Measurements from ENCODE around the gene UBE2QL1.

The UBE2QL1 gene

DNA sequence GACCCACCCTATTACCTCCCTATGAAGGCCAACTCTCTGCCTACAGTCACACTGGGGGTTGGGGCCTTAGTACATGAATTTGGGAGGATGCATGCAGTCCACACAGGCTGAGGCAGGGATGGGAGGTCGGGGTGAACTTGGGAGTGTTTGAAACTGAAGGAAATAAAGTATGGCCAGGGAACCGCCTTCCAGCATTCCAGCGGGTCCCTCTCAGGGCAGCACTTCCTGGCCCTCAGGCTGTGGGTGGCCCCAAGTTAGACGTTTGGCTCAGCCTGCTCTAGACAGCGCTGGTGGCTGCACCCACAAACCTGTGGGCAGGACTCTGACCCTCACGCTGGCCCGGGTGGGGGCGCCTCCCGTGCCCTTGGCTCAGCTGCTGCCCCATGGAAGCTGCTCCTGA is 74.3 kb downstream of the UBE2QL1 start:
- Histone ChIP-seq H3K27me3 (ENCODE audit: low read depth, low read length) (no peaks in the 10 kb centered on the region), H3K9me3 (ENCODE audit: control insufficient read depth in 1 of 2, low read length in 2 of 2) (no peaks in the 10 kb centered on the region), H3K4me3 (ENCODE audit: low read depth in 1 of 2, low read length in 2 of 2) (no peak overlapping the region), H3K36me3 (ENCODE audit: control insufficient read depth in 1 of 2, insufficient read depth in 2 of 2, low read length in 2 of 2) (no peaks in the 10 kb centered on the region), H3K27ac (ENCODE audit: low read length) (no peak overlapping the region), H3K4me1 (ENCODE audit: control insufficient read depth in 1 of 2, insufficient read depth in 2 of 2, low read length in 2 of 2) (no peaks in the 10 kb centered on the region)

DNA sequence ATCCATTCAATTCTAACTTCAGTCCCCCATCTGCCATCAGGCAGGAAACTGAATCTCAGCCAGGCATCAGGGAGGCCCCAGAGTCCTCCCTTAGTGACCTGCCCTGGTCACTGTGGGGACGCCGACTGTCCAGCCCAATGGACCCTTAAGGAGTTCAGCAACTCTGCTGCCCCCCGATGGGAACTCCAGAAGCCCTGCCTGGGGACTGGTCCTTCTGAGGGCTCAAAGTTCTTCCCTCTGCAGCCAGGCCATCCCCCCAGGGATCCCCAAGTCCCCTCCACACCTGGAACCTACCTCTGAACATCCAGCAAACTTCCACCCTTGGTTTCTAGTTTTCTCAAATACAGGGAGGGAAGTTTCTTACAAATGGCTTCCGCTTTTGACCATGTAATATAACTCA is 76.8 kb downstream of the UBE2QL1 start:
- no peaks in the 10 kb centered on the region for H3K9me3 ChIP-seq (ENCODE audit: control insufficient read depth in 1 of 2, low read length in 2 of 2)
- no peaks in the 10 kb centered on the region for H3K36me3 ChIP-seq (ENCODE audit: control insufficient read depth in 1 of 2, insufficient read depth in 2 of 2, low read length in 2 of 2)
- H3K4me3 ChIP-seq (ENCODE audit: low read depth in 1 of 2, low read length in 2 of 2) = no peak overlapping the region
- H3K4me1 ChIP-seq (ENCODE audit: control insufficient read depth in 1 of 2, insufficient read depth in 2 of 2, low read length in 2 of 2) = no peaks in the 10 kb centered on the region
- H3K27me3 ChIP-seq (ENCODE audit: low read depth, low read length) = no peaks in the 10 kb centered on the region
- no peak overlapping the region for H3K27ac ChIP-seq (ENCODE audit: low read length)

DNA sequence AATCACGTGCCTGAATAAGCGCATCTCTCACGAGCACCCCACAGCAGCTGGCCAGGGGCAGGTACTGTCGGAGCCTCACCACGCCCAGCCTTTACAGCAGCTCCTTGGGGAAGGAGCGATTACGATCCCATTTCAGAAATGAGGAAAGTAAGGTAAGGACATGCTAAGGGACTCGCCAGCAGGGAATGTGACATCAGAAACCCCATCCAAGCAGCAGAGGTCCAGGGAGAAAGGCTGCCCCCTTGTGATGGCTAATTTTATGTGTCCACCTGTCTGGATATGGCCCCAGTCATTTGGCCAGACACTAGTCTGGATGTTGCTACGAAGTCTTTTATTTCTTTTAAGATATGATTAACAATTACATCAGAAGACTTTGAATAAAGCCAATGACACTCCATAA is 77.3 kb downstream of the UBE2QL1 start:
- Histone ChIP-seq H3K4me1 (ENCODE audit: control insufficient read depth in 1 of 2, insufficient read depth in 2 of 2, low read length in 2 of 2) (no peaks in the 10 kb centered on the region), H3K9me3 (ENCODE audit: control insufficient read depth in 1 of 2, low read length in 2 of 2) (no peaks in the 10 kb centered on the region), H3K4me3 (ENCODE audit: low read depth in 1 of 2, low read length in 2 of 2) (no peak overlapping the region), H3K36me3 (ENCODE audit: control insufficient read depth in 1 of 2, insufficient read depth in 2 of 2, low read length in 2 of 2) (no peaks in the 10 kb centered on the region), H3K27me3 (ENCODE audit: low read depth, low read length) (no peaks in the 10 kb centered on the region), H3K27ac (ENCODE audit: low read length) (no peak overlapping the region)

DNA sequence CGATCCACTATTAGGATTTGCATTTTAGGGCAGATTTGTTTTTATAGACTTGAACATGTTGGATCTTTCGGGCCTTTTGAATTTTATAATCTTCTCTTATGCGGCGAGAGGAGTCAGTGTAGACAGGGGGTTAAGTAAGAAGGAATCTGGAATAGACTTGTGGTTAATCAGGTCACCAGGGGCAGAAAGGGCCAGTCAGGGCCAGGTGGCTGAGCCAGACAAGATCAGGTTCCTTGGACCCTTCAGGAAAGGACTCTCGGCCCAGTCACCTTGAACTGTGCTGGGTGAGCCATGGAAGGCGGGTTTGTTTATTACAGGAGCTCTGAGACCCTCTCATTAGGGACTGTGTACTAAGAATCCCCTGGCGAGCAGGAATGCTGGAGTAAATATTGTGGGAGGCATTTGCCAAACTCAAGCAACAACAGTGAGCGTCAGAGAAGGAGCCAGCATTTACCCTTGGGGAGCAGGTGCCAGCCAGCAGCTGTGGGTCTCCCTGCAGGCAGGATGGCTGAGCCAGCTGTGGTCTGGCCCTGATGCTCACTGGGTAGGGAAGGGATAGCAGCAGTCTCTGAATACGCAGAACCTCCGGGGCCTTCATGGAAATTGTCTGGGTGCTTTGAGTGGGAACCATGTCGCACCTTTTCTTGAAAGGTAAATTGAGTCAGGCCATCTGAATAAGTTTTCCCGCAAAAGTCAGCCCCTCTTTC is 79.2 kb downstream of the UBE2QL1 start:
- H3K27me3 ChIP-seq (ENCODE audit: low read depth, low read length) = no peaks in the 10 kb centered on the region
- H3K36me3 ChIP-seq (ENCODE audit: control insufficient read depth in 1 of 2, insufficient read depth in 2 of 2, low read length in 2 of 2) = no peaks in the 10 kb centered on the region
- no peaks in the 10 kb centered on the region for H3K9me3 ChIP-seq (ENCODE audit: control insufficient read depth in 1 of 2, low read length in 2 of 2)
- no peak overlapping the region for H3K27ac ChIP-seq (ENCODE audit: low read length)
- H3K4me3 ChIP-seq (ENCODE audit: low read depth in 1 of 2, low read length in 2 of 2) = no peak overlapping the region
- no peaks in the 10 kb centered on the region for H3K4me1 ChIP-seq (ENCODE audit: control insufficient read depth in 1 of 2, insufficient read depth in 2 of 2, low read length in 2 of 2)

DNA sequence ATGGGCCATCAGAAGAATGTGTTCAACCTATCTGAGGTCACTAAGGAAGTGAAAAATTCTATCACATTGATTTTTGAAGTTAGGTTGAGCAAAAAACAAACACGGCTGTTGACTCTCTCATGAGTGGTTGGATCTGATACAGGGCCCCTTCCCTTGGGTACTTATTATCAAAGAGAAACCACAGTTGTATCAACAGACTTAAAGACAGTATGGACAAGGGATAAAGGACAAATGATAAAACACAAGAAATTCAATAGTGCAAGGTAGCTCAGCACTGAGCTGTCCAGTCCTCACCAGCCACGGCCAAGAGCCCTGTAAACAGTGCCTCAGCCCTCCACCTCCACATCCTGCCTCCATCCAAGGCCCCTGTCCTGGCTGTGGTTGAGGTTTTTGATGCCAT is 86.9 kb downstream of the UBE2QL1 start:
- no peak overlapping the region for H3K4me3 ChIP-seq (ENCODE audit: low read depth in 1 of 2, low read length in 2 of 2)
- no peaks in the 10 kb centered on the region for H3K9me3 ChIP-seq (ENCODE audit: control insufficient read depth in 1 of 2, low read length in 2 of 2)
- no peak overlapping the region for H3K27ac ChIP-seq (ENCODE audit: low read length)
- no peaks in the 10 kb centered on the region for H3K27me3 ChIP-seq (ENCODE audit: low read depth, low read length)
- peaks cover 0 to under 1% of the 10 kb centered on the region in 2 donors for H3K4me1 ChIP-seq (ENCODE audit: control insufficient read depth in 1 of 2, insufficient read depth in 2 of 2, low read length in 2 of 2)
- no peaks in the 10 kb centered on the region for H3K36me3 ChIP-seq (ENCODE audit: control insufficient read depth in 1 of 2, insufficient read depth in 2 of 2, low read length in 2 of 2)

DNA sequence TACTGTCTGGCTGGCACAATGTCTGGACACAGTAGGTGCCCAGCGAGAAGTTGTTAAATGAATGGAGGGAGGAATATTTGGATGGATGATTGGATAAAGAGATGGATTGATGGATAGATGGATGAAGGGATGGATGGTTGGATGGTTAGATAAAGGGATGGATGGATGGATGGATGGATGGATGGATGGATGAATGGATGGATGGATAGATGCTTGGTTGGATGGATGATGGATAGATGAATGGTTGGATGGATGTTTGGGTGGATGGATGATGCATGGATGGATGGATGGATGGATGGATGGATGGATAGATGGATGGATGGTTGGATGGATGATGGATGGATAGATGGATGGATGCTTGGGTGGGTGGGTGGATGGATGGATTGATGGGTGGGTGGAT is 90.4 kb downstream of the UBE2QL1 start:
- H3K27ac ChIP-seq (ENCODE audit: low read length) = no peak overlapping the region
- H3K27me3 ChIP-seq (ENCODE audit: low read depth, low read length) = no peaks in the 10 kb centered on the region
- H3K9me3 ChIP-seq (ENCODE audit: control insufficient read depth in 1 of 2, low read length in 2 of 2) = no peaks in the 10 kb centered on the region
- no peak overlapping the region for H3K4me3 ChIP-seq (ENCODE audit: low read depth in 1 of 2, low read length in 2 of 2)
- H3K4me1 ChIP-seq (ENCODE audit: control insufficient read depth in 1 of 2, insufficient read depth in 2 of 2, low read length in 2 of 2) = peaks cover 0 to 4% of the 10 kb centered on the region in 2 donors
- H3K36me3 ChIP-seq (ENCODE audit: control insufficient read depth in 1 of 2, insufficient read depth in 2 of 2, low read length in 2 of 2) = no peaks in the 10 kb centered on the region

DNA sequence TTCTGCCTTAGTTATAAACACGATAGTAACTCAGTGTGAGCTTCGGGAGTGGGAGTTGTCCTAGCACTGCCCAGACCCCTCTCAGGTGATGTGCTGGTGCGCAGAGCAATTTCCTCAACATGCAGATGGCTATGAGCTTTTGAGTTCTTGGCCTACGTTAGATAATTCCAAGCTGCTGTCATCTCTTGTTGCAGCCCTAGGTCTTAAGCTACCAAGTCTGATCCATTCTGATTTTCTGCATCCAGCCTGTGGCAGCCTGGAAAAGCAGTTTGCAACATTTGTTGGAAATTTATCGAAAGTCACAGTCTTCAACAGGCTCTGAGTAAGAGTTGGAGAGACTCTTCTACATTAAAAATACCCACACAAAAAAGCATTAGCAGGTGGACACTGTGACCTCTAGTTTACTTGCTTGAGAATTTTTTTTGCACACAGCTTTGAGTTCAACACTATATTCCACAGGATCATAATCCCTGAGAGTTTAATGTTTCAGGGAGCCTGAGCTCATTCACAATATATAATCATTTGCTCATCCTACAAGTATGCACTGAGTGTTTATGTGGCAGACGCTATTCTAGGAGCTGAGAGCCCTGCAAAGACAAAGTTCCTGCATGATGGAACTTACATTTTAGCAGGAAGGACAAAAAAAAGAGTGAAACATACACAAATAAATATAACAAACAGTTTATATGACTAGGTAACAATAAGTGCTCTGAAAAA is 91.6 kb downstream of the UBE2QL1 start:
- no peaks in the 10 kb centered on the region for H3K27me3 ChIP-seq (ENCODE audit: low read depth, low read length)
- no peaks in the 10 kb centered on the region for H3K9me3 ChIP-seq (ENCODE audit: control insufficient read depth in 1 of 2, low read length in 2 of 2)
- H3K27ac ChIP-seq (ENCODE audit: low read length) = no peak overlapping the region
- no peak overlapping the region for H3K4me3 ChIP-seq (ENCODE audit: low read depth in 1 of 2, low read length in 2 of 2)
- H3K4me1 ChIP-seq (ENCODE audit: control insufficient read depth in 1 of 2, insufficient read depth in 2 of 2, low read length in 2 of 2) = peaks cover 0 to 4% of the 10 kb centered on the region in 2 donors
- H3K36me3 ChIP-seq (ENCODE audit: control insufficient read depth in 1 of 2, insufficient read depth in 2 of 2, low read length in 2 of 2) = no peaks in the 10 kb centered on the region

DNA sequence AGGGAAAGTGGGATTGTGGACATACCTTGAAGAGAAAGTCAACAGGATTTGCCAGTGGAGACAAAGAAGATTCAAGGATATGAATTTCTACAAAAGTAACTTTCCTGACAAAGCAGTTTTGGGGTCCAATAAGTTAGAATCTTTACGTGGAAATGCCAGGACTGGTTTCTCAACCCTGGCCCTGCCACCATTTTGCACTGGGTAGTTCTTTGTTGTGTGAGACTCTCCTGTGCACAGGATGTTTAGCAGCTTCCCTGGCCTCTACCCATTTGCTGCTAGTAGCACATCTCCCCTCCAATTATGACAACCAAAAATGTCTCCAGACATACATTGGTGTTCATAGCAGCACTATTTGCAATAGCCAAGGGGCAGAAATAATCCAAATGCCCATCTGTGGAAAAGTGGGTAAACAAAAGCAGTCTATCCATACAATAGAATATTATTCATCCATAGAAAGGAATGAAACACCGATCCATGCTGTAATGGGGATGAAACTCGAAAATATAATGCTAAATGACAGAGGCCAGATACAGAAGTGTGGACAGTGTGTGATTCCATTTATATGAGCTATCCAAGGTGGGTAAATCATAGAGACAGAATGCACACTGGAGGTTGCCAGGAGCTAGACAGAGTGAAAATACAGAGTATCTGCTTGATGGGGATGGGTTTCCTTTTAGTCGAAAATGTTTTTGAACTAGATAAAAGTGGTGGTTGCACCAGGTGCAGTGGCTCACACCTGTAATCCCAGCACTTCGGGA is 92.8 kb downstream of the UBE2QL1 start:
- H3K4me1 ChIP-seq (ENCODE audit: control insufficient read depth in 1 of 2, insufficient read depth in 2 of 2, low read length in 2 of 2) = peaks cover 0 to 4% of the 10 kb centered on the region in 2 donors
- H3K9me3 ChIP-seq (ENCODE audit: control insufficient read depth in 1 of 2, low read length in 2 of 2) = no peaks in the 10 kb centered on the region
- H3K36me3 ChIP-seq (ENCODE audit: control insufficient read depth in 1 of 2, insufficient read depth in 2 of 2, low read length in 2 of 2) = no peaks in the 10 kb centered on the region
- H3K27ac ChIP-seq (ENCODE audit: low read length) = no peak overlapping the region
- H3K4me3 ChIP-seq (ENCODE audit: low read depth in 1 of 2, low read length in 2 of 2) = no peak overlapping the region
- no peaks in the 10 kb centered on the region for H3K27me3 ChIP-seq (ENCODE audit: low read depth, low read length)

DNA sequence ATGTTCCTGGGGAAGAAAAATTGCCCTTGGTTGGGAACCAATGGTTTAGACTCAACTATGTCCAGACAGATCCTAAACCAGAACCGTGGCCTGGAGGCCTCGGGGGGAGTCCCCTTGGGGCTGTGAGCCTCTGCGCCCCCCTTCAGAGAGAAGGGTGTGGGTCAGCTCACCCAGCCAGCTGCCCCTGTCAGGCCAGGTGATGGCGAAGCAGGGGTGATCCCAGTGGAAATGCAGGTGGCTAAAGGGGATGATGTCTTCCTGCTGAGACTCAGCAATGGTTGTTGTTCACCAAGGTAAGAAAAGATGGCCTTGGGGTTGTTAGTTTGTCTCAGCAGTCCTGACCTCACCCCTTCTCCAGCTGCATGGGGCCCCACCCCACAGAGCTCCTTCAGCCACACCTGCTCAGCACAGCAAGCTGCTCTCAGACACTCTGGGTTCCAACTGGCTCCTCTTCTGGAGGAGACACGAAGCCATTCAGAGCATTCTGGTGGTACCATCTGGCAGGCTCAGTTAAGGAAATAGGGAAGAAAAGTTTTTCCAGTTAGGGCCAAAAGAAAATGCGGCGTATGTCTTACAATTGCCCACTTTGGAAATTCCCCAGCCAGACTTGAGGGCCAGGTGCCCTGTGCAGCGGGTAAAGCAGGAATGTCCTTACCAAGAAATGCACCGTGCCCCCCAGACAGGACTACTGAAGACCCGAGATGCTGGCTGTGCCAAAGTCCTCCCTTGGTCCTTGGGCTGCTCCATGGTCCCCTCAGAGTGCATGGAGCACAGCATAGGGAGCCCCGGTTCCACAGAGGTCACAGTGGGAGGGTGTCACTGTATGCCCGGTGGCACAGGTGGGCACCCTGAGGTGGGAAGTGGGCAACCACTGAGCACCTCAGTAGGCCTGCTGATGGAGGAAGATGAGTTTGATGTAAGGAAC is 94.0 kb downstream of the UBE2QL1 start:
- H3K27me3 ChIP-seq (ENCODE audit: low read depth, low read length) = no peaks in the 10 kb centered on the region
- H3K4me3 ChIP-seq (ENCODE audit: low read depth in 1 of 2, low read length in 2 of 2) = no peak overlapping the region
- H3K9me3 ChIP-seq (ENCODE audit: control insufficient read depth in 1 of 2, low read length in 2 of 2) = no peaks in the 10 kb centered on the region
- H3K4me1 ChIP-seq (ENCODE audit: control insufficient read depth in 1 of 2, insufficient read depth in 2 of 2, low read length in 2 of 2) = peaks cover 0 to 4% of the 10 kb centered on the region in 2 donors
- H3K36me3 ChIP-seq (ENCODE audit: control insufficient read depth in 1 of 2, insufficient read depth in 2 of 2, low read length in 2 of 2) = no peaks in the 10 kb centered on the region
- H3K27ac ChIP-seq (ENCODE audit: low read length) = no peak overlapping the region

DNA sequence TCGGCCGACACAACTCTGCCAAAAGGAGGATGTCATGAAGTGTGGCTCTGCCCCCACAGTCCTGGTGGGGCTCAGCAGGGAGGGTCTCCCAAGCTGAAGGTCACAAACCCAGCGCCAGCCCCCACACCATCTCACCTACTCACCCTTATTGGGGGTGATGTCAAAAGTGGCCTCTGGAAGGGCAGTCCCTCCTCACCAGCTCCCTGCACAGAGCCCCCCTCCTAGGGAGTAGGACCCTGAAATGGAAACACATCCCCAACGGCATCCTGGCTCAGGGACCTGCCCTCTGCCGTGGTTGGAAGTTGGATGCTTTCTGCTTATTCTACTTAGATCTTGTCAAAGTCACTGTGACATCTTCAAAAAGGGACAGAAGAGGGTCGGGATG is 94.7 kb downstream of the UBE2QL1 start:
- Histone ChIP-seq H3K27me3 (ENCODE audit: low read depth, low read length) (no peaks in the 10 kb centered on the region), H3K9me3 (ENCODE audit: control insufficient read depth in 1 of 2, low read length in 2 of 2) (no peaks in the 10 kb centered on the region), H3K27ac (ENCODE audit: low read length) (no peak overlapping the region), H3K36me3 (ENCODE audit: control insufficient read depth in 1 of 2, insufficient read depth in 2 of 2, low read length in 2 of 2) (no peaks in the 10 kb centered on the region), H3K4me1 (ENCODE audit: control insufficient read depth in 1 of 2, insufficient read depth in 2 of 2, low read length in 2 of 2) (peaks cover 0 to 4% of the 10 kb centered on the region in 2 donors), H3K4me3 (ENCODE audit: low read depth in 1 of 2, low read length in 2 of 2) (no peak overlapping the region)
